Activated naive CD4-positive, alpha-beta T cell treated with Interleukin-2 at 50 U/mL for 16 hours (primary cell): Measurements from ENCODE around the gene THBS4.

Experiments used
- DNase-seq: peaks from one replicate; pipeline ENCODE4 v3.0.0-alpha.2; 2020

THBS4 gene

DNA sequence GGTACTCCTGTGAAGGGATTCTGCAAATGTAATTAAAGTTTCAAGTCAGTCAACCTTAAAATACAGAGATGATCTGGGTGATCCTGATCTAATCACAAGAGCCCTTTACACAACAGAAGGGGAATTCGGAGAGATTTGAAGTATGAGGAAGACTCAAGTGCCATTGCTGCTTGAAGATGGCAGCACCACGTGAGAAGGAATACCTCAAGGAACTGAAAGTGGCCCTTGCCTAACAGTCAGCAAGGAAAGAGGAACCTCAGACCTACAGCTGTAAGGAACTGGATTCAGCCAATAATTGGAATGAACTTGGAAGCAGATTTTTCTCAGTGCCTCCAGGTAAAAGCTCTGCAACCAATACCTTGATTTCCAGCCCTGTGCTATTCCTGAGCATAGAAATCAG lies 87.4 kb downstream of the THBS4 start:
- no peak for DNase-seq

DNA sequence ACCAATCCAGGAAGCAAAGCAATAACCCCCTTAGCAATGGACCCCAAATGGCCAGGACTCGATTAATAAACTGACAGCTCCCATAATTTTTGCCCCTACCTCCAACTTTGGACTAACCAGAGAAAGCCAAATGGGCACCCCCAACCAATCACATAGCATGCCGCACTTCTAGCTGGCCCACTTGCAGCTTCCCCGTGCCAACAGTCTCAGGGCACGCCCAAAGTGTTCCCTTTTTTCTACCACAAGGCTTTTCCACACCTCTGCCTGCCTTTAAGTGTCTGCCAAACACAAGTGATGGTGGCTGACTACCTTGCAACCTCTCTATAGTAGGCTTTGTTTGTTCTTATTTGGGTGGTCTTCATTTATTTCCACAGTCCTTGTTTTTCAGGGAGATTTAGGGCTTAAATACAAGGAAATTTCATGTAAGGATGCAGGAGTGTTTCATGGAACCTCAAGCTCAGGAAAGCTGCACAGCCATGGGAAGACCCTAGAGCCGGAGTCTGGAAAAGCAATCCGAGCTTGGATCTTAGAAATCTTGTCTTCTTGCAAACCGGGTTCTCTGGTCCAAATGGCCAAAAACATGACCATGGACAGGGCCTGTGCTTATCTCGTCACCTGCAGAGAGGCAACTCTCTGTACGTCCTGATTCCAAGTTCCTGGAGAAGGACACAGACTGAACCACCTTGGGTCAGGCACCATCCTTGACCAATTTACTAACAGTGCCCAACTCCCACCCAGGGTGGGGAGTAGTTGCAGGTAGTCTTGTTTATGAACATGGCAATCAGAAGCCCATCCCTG lies 89.2 kb downstream of the THBS4 start:
- DNase-seq, result no peak

DNA sequence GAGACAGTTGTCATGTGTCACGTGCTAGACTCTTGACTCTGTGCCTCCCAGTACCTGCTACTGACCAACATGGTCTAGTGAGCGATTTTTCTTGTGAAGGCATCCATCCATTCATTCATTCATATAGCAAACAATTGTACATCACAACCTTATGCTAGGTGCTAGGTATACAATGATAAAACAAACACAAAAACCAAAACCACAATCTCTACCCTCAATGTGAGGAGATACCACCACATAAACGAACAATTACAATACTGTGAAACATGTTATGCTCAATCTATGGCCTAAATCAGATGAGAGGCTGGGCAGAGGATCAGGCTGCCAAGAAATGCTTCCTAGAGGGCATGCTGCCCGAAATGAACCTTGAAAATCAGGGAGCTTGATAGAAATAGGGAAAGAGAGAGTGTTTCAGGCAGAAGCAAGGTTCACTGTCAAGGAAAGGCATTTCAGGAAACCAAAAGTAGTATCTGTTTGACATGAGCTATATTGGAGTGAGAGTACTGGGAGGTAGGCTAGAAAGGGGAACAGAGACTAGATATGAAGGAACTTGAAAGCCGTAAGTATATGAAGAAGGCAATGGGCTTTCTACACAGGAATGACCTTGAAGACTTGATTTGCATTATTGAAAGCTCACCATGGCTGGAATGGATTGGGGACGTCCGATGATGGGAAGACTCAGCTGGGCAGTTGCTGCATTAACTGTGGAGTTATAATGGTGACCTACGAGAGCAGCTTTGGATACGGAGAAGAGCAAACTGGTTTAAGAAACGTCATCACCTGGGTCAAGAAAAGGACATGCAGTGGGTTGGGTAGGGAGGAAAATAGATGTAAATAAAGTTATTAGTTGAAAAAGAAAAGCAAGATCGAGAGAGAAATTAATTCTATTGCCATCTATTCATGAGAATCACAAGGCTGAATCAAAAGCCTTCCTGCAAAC lies 90.1 kb downstream of the THBS4 start:
- no peak for DNase-seq

- no peak for DNase-seq
Measured at GRCh38 chr5:80125962-80126480, 90.9 kb downstream of the THBS4 start.

GRCh38 chr5:80127116-80127552 lies 92.0 kb downstream of the THBS4 start:
- no peak for DNase-seq

GRCh38 chr5:80128141-80128540 lies 93.0 kb downstream of the THBS4 start:
- no peak for DNase-seq

GRCh38 chr5:80129146-80129545 lies 94.0 kb downstream of the THBS4 start:
- no peak for DNase-seq
